Mammary epithelial cell (primary cell): ENCODE measurements around the gene NXPH4.
A peak's percentile ranks its signal among the peaks of the same experiment; 100 is the strongest.

Experiments
- CTCF ChIP-seq, 2 donors: IDR thresholded peaks in 1 of 2; conservative IDR thresholded peaks in 1 of 2; 2 replicates each; pipeline ENCODE4 v1.5.1; 2011 to 2012; ENCODE audit warnings: inconsistent platforms in 2 of 2, low read length in 2 of 2, mild to moderate bottlenecking in 2 of 2, control low read depth in 1 of 2, low read depth in 1 of 2; ENCODE audit not compliant: insufficient read depth in 1 of 2; ENCODE audit errors: extremely low read depth in 1 of 2
- EZH2 ChIP-seq: IDR thresholded peaks from 2 replicates; pipeline ENCODE4 v1.6.1; 2012; ENCODE audit warnings: low read length, inconsistent platforms, borderline replicate concordance

DNA sequence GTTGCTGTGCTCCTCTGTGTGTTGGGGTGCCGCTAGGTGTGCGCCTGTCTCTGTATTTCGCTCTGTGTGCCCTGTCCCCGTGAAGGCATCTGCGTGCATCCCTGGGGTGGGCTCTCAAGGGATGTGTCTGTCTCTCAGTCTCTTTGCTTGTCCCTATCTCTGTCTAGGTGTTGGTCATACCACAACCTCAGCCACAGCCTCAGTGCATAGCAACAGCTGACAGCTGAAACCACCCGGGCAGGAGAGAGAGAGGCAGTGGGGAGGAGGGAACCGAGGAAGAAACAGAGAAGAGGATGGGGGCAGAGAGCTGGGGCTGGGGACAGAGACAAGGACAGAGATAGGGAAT is 953 bp upstream of the NXPH4 start:
- TF ChIP-seq CTCF (conservative IDR thresholded peaks at IDR 0.05 in 1 of 2, IDR thresholded peaks at IDR 0.05 in 1 of 2; ENCODE audit: extremely low read depth in 1 of 2, insufficient read depth in 1 of 2, low read depth in 1 of 2, low read length in 2 of 2) (no peak), EZH2 (peak; percentile 81)
